H1 (cell line): Measurements from ENCODE around the gene OSTN. TPM values are rescaled to one million over a fixed set of nuclear protein-coding genes. Genes with fewer than 3 reads are reported as not detected.

Experiments used
- JUND ChIP-seq: IDR thresholded peaks from 2 replicates; pipeline ENCODE4 v1.6.1; 2011; ENCODE audit warnings: mild to moderate bottlenecking, improper control_type of control experiment, low read length
- polyA plus RNA-seq, 7 experiments: library from polyadenylated mRNA; depleted of rRNA in 3 of 7; stranded (reverse) in 5 of 7; unstranded in 2 of 7; fragments of >200 nt in 5 of 7; fragments of 200-250 nt in 2 of 7; gene quantifications; 1 replicate in 5 of 7; 2 replicates in 1 of 7; 4 replicates in 1 of 7; pipeline versions ENCODE4 v1.2.1 to v1.2.3, GENCODE V29; 2011 to 2013; ENCODE audit warnings: missing spikeins in 2 of 7, mixed read lengths in 2 of 7
- total RNA-seq: library from RNA; stranded (reverse); fragmentation: NEBNext Ultra II Directional; extraction: Animal tissue kit (Norgen Biotek cat#: 25700); gene quantifications from 2 replicates; pipeline ENCODE4 v1.2.1, GENCODE V29; 2021
- TF ChIP-seq, protein P1 (sequence below): fragments of 300-600 bp; sonication (generic); IDR thresholded peaks from 2 replicates; pipeline ENCODE4 v1.7.1; 2012; ENCODE audit warnings: low read length, moderate library complexity, mild to moderate bottlenecking, inconsistent platforms; ENCODE audit not compliant: insufficient replicate concordance

OSTN gene
- total and polyA plus RNA-seq, 2 of the 8 experiments (the other 6 are each of a cell fraction or from before 2014, with no cell fraction given), result not detected

GRCh38 chr3:191269289-191270085, 70.4 kb downstream of the OSTN start (continued):
- TF ChIP-seq, protein P1, sequence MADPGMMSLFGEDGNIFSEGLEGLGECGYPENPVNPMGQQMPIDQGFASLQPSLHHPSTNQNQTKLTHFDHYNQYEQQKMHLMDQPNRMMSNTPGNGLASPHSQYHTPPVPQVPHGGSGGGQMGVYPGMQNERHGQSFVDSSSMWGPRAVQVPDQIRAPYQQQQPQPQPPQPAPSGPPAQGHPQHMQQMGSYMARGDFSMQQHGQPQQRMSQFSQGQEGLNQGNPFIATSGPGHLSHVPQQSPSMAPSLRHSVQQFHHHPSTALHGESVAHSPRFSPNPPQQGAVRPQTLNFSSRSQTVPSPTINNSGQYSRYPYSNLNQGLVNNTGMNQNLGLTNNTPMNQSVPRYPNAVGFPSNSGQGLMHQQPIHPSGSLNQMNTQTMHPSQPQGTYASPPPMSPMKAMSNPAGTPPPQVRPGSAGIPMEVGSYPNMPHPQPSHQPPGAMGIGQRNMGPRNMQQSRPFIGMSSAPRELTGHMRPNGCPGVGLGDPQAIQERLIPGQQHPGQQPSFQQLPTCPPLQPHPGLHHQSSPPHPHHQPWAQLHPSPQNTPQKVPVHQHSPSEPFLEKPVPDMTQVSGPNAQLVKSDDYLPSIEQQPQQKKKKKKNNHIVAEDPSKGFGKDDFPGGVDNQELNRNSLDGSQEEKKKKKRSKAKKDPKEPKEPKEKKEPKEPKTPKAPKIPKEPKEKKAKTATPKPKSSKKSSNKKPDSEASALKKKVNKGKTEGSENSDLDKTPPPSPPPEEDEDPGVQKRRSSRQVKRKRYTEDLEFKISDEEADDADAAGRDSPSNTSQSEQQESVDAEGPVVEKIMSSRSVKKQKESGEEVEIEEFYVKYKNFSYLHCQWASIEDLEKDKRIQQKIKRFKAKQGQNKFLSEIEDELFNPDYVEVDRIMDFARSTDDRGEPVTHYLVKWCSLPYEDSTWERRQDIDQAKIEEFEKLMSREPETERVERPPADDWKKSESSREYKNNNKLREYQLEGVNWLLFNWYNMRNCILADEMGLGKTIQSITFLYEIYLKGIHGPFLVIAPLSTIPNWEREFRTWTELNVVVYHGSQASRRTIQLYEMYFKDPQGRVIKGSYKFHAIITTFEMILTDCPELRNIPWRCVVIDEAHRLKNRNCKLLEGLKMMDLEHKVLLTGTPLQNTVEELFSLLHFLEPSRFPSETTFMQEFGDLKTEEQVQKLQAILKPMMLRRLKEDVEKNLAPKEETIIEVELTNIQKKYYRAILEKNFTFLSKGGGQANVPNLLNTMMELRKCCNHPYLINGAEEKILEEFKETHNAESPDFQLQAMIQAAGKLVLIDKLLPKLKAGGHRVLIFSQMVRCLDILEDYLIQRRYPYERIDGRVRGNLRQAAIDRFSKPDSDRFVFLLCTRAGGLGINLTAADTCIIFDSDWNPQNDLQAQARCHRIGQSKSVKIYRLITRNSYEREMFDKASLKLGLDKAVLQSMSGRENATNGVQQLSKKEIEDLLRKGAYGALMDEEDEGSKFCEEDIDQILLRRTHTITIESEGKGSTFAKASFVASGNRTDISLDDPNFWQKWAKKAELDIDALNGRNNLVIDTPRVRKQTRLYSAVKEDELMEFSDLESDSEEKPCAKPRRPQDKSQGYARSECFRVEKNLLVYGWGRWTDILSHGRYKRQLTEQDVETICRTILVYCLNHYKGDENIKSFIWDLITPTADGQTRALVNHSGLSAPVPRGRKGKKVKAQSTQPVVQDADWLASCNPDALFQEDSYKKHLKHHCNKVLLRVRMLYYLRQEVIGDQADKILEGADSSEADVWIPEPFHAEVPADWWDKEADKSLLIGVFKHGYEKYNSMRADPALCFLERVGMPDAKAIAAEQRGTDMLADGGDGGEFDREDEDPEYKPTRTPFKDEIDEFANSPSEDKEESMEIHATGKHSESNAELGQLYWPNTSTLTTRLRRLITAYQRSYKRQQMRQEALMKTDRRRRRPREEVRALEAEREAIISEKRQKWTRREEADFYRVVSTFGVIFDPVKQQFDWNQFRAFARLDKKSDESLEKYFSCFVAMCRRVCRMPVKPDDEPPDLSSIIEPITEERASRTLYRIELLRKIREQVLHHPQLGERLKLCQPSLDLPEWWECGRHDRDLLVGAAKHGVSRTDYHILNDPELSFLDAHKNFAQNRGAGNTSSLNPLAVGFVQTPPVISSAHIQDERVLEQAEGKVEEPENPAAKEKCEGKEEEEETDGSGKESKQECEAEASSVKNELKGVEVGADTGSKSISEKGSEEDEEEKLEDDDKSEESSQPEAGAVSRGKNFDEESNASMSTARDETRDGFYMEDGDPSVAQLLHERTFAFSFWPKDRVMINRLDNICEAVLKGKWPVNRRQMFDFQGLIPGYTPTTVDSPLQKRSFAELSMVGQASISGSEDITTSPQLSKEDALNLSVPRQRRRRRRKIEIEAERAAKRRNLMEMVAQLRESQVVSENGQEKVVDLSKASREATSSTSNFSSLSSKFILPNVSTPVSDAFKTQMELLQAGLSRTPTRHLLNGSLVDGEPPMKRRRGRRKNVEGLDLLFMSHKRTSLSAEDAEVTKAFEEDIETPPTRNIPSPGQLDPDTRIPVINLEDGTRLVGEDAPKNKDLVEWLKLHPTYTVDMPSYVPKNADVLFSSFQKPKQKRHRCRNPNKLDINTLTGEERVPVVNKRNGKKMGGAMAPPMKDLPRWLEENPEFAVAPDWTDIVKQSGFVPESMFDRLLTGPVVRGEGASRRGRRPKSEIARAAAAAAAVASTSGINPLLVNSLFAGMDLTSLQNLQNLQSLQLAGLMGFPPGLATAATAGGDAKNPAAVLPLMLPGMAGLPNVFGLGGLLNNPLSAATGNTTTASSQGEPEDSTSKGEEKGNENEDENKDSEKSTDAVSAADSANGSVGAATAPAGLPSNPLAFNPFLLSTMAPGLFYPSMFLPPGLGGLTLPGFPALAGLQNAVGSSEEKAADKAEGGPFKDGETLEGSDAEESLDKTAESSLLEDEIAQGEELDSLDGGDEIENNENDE, result no peak
- TF ChIP-seq JUND, result no peak
- TF ChIP-seq, all 59 proteins: peak for 0
